ENCODE data around the gene RBBP4. TPM values are rescaled to one million over a fixed set of nuclear protein-coding genes. Genes with fewer than 3 reads are reported as not detected.
A peak's percentile ranks its signal among the peaks of the same experiment; 100 is the strongest.

RBBP4 gene
- total and polyA plus RNA-seq, 2 of the 13 experiments (the other 11 are each of a cell fraction or from before 2014, with no cell fraction given), result 64.4 to 166 TPM

GRCh38 chr1:32650248-32650751 is 708 bp upstream of the RBBP4 start, which contains the start of gene ZBTB8OS (continued):
- no peak for TF ChIP-seq SUZ12 (IDR thresholded peaks at IDR 0.05; ENCODE audit: low read depth, low read length)
- TF ChIP-seq HDAC6 (IDR thresholded peaks at IDR 0.05; ENCODE audit: low read depth, low read length), result no peak
- peak; percentile 79 for TF ChIP-seq SIN3A (IDR thresholded peaks at IDR 0.05; ENCODE audit: borderline replicate concordance, low read depth, low read length)
- TF ChIP-seq ZNF33B (CRISPR knock-in tag; IDR thresholded peaks at IDR 0.05), result no peak
- no peak; the same call in 1 of the 2 replicates for TF ChIP-seq ZNF44 (CRISPR knock-in tag; IDR thresholded peaks at IDR 0.05)
- TF ChIP-seq CEBPZ (IDR thresholded peaks at IDR 0.05; ENCODE audit: low read length), result no peak
- TF ChIP-seq MAZ (IDR thresholded peaks at IDR 0.05; ENCODE audit: borderline replicate concordance, low read depth, low read length), result no peak
- no peak for TF ChIP-seq MAZ (CRISPR knock-in tag; IDR thresholded peaks at IDR 0.05; ENCODE audit: low read depth)
- TF ChIP-seq ZSCAN30 (CRISPR knock-in tag; IDR thresholded peaks at IDR 0.05), result no peak
- no peak for TF ChIP-seq DR1 (CRISPR knock-in tag; IDR thresholded peaks at IDR 0.05)
- no peak for TF ChIP-seq ZBTB20 (CRISPR knock-in tag; IDR thresholded peaks at IDR 0.05; ENCODE audit: borderline replicate concordance, low read depth)
- no peak for TF ChIP-seq E2F5 (CRISPR knock-in tag; conservative IDR thresholded peaks at IDR 0.05)
- no peak; the same call in 1 of the 2 replicates for TF ChIP-seq ZNF7 (CRISPR knock-in tag; IDR thresholded peaks at IDR 0.05)
- no peak for TF ChIP-seq NFKB2 (CRISPR knock-in tag; IDR thresholded peaks at IDR 0.05; ENCODE audit: borderline replicate concordance)
- TF ChIP-seq MIER3 (CRISPR knock-in tag; IDR thresholded peaks at IDR 0.05; ENCODE audit: borderline replicate concordance), result peak; percentile 43; the same call in 1 of the 2 replicates
- TF ChIP-seq MIER2 (CRISPR knock-in tag; IDR thresholded peaks at IDR 0.05), result no peak
- no peak for TF ChIP-seq CBX2 (IDR thresholded peaks at IDR 0.05; ENCODE audit: low read depth, low read length)
- TF ChIP-seq CBX2 (CRISPR knock-in tag; IDR thresholded peaks at IDR 0.05; ENCODE audit: low read depth), result no peak; the same call in 1 of the 2 replicates
- no peak for TF ChIP-seq BRF2 (CRISPR knock-in tag; IDR thresholded peaks at IDR 0.05)
- TF ChIP-seq CBFB (CRISPR knock-in tag; IDR thresholded peaks at IDR 0.05), result no peak
- no peak for TF ChIP-seq CSRNP2 (CRISPR knock-in tag; conservative IDR thresholded peaks at IDR 0.05; ENCODE audit: low read depth)
- no peak for TF ChIP-seq GLI4 (CRISPR knock-in tag; IDR thresholded peaks at IDR 0.05; ENCODE audit: borderline replicate concordance)
- TF ChIP-seq ZNF879 (CRISPR knock-in tag; IDR thresholded peaks at IDR 0.05), result no peak
- no peak for TF ChIP-seq JARID2 (CRISPR knock-in tag; IDR thresholded peaks at IDR 0.05; ENCODE audit: insufficient replicate concordance)
